Stimulated activated CD4-positive, alpha-beta T cell treated with anti-CD3 and anti-CD28 coated beads, Interleukin-4, amount 100 ng/mL, for 4 hours (primary cell): ENCODE data around the gene ACTR5.

Experiments used
- DNase-seq, 2 experiments: peaks; one replicate each; pipeline ENCODE4 v3.0.0-alpha.2; 2020

Gene ACTR5

GRCh38 chr20:38748097-38748860 is at the start of gene ACTR5:
TSS of gene ACTR5 (plus strand) at chr20:38748460. CDS start at chr20:38748479, 19 bp downstream.
- DNase-seq, result peak; percentile 94 to 99

- DNase-seq, result no peak
These were observed 49.7 kb upstream of the ACTR5 start for GRCh38 chr20:38698541-38698940.

GRCh38 chr20:38700141-38700540 is 48.1 kb upstream of the ACTR5 start:
- DNase-seq, result no peak

- no peak for DNase-seq
These were observed 47.3 kb upstream of the ACTR5 start for GRCh38 chr20:38700926-38701325.

GRCh38 chr20:38703526-38703925 is 44.7 kb upstream of the ACTR5 start:
- DNase-seq, result no peak

- DNase-seq, result no peak
These were observed 44.1 kb upstream of the ACTR5 start for GRCh38 chr20:38704136-38704535.

- no peak for DNase-seq
These were observed 41.8 kb upstream of the ACTR5 start for GRCh38 chr20:38706509-38706908.

- DNase-seq, result no peak
These were observed 34.0 kb upstream of the ACTR5 start for GRCh38 chr20:38714308-38714707.

GRCh38 chr20:38715646-38716045 is 32.6 kb upstream of the ACTR5 start:
- no peak for DNase-seq

GRCh38 chr20:38722683-38723016 is 25.6 kb upstream of the ACTR5 start:
- no peak for DNase-seq

- DNase-seq, result peak in 1 of 2 experiments; percentile 3
These were observed 25.0 kb upstream of the ACTR5 start for GRCh38 chr20:38723017-38723847.

GRCh38 chr20:38723848-38724625 is 24.2 kb upstream of the ACTR5 start, which contains the start of gene SLC32A1:
TSS of gene SLC32A1 (plus strand) at chr20:38724486. CDS start at chr20:38724725, 239 bp downstream.
- DNase-seq, result peak in 1 of 2 experiments; percentile 7

- DNase-seq, result no peak
These were observed 23.6 kb upstream of the ACTR5 start for GRCh38 chr20:38724626-38725147.

- no peak for DNase-seq
These were observed 22.9 kb upstream of the ACTR5 start for GRCh38 chr20:38725148-38725901.

GRCh38 chr20:38725931-38726803 is 22.1 kb upstream of the ACTR5 start:
- DNase-seq, result peak; percentile 19 to 39

- peak; percentile 46 to 57 for DNase-seq
These were observed 21.3 kb upstream of the ACTR5 start for GRCh38 chr20:38726804-38727606.

- DNase-seq, result no peak
These were observed 20.6 kb upstream of the ACTR5 start for GRCh38 chr20:38727607-38728190.

- no peak for DNase-seq
These were observed 20.0 kb upstream of the ACTR5 start for GRCh38 chr20:38728191-38728781.

GRCh38 chr20:38728911-38729642 is 19.2 kb upstream of the ACTR5 start:
- DNase-seq, result no peak
